NCI-H2227 (cell line): Measurements from ENCODE around the gene GRK7.
"Not testable (repeated sequence)": the region's sequence is repeated elsewhere in the genome, so short reads cannot be mapped to it uniquely, and the experiment has no call there.

Experiments used
- DNase-seq: peaks from one replicate; lab custom pipeline; 2025; ENCODE audit not compliant: unreplicated experiment; lab: John Stamatoyannopoulos, UW

GRK7 gene

GRCh38 chr3:141793476-141794260 lies 30.5 kb downstream of the GRK7 start:
- DNase-seq, result no peak

- DNase-seq, result no peak
Measured at GRCh38 chr3:141795276-141795675, 32.1 kb downstream of the GRK7 start.

- DNase-seq, result no peak
Measured at GRCh38 chr3:141795741-141796080, 32.5 kb downstream of the GRK7 start.

GRCh38 chr3:141796081-141796888 lies 33.1 kb downstream of the GRK7 start:
- DNase-seq, result peak; percentile 35

GRCh38 chr3:141796889-141797781 lies 33.9 kb downstream of the GRK7 start:
- DNase-seq, result no peak

GRCh38 chr3:141797819-141798447 lies 34.7 kb downstream of the GRK7 start:
- no peak for DNase-seq

GRCh38 chr3:141798448-141798845 lies 35.2 kb downstream of the GRK7 start:
- peak; percentile 0 for DNase-seq

- DNase-seq, result no peak
Measured at GRCh38 chr3:141802316-141803077, 39.3 kb downstream of the GRK7 start.

- DNase-seq, result not testable (repeated sequence)
Measured at GRCh38 chr3:141803538-141803937, 40.3 kb downstream of the GRK7 start.

GRCh38 chr3:141804447-141804777 lies 41.2 kb downstream of the GRK7 start:
- no peak for DNase-seq

- no peak for DNase-seq
Measured at GRCh38 chr3:141804778-141805639, 41.8 kb downstream of the GRK7 start.

GRCh38 chr3:141807277-141808033 lies 44.2 kb downstream of the GRK7 start:
- DNase-seq, result no peak

- DNase-seq, result no peak
Measured at GRCh38 chr3:141808586-141808985, 45.4 kb downstream of the GRK7 start.

- no peak for DNase-seq
Measured at GRCh38 chr3:141810161-141810560, 47.0 kb downstream of the GRK7 start.

GRCh38 chr3:141811348-141811747 lies 48.1 kb downstream of the GRK7 start:
- no peak for DNase-seq

- no peak for DNase-seq
Measured at GRCh38 chr3:141812084-141812483, 48.9 kb downstream of the GRK7 start.

GRCh38 chr3:141812586-141812985 lies 49.4 kb downstream of the GRK7 start:
- no peak for DNase-seq
